Measurements from ENCODE around the gene TMUB1. TPM values are rescaled to one million over a fixed set of nuclear protein-coding genes. Genes with fewer than 3 reads are reported as not detected.
A peak's percentile ranks its signal among the peaks of the same experiment; 100 is the strongest.
"Not testable (repeated sequence)": the region's sequence is repeated elsewhere in the genome, so short reads cannot be mapped to it uniquely, and the experiment has no call there.

TMUB1 gene
- polyA plus RNA-seq, 4 donors, result 26.2 to 43.0 (median 27.9) TPM

GRCh38 chr7:151057506-151057988 lies 25.7 kb downstream of the TMUB1 start, which contains the start of gene CDK5:
Gene CDK5 (minus strand): TSS chr7:151057897. CDS start chr7:151057848, 49 bp downstream.
- DNase-seq (ENCODE audit: low read depth in 4 of 4, low spot score in 3 of 4), result no peak

- DNase-seq (ENCODE audit: low read depth in 4 of 4, low spot score in 3 of 4), result no peak
These were observed 26.4 kb downstream of the TMUB1 start for GRCh38 chr7:151056666-151057505.

GRCh38 chr7:151056283-151056665 lies 27.0 kb downstream of the TMUB1 start:
- DNase-seq (ENCODE audit: low read depth in 4 of 4, low spot score in 3 of 4), result no peak

GRCh38 chr7:151053751-151054150 lies 29.5 kb downstream of the TMUB1 start:
- DNase-seq (ENCODE audit: low read depth in 4 of 4, low spot score in 3 of 4), result no peak

- DNase-seq (ENCODE audit: low read depth in 4 of 4, low spot score in 3 of 4), result no peak
These were observed 30.2 kb downstream of the TMUB1 start for GRCh38 chr7:151053096-151053495.

GRCh38 chr7:151051108-151051507 lies 32.2 kb downstream of the TMUB1 start:
- peak in 2 of 4 donors; percentile 69 to 77 for DNase-seq (ENCODE audit: low read depth in 4 of 4, low spot score in 3 of 4)

- DNase-seq (ENCODE audit: low read depth in 4 of 4, low spot score in 3 of 4), result no peak
These were observed 34.3 kb downstream of the TMUB1 start for GRCh38 chr7:151048911-151049463.

GRCh38 chr7:151047976-151048815 lies 35.1 kb downstream of the TMUB1 start, which contains the start of gene ASIC3:
Gene ASIC3 (plus strand): TSS chr7:151048531. CDS start chr7:151048886, 355 bp downstream.
- DNase-seq (ENCODE audit: low read depth in 4 of 4, low spot score in 3 of 4), result no peak

GRCh38 chr7:151046603-151047573 lies 36.4 kb downstream of the TMUB1 start:
- no peak for DNase-seq (ENCODE audit: low read depth in 4 of 4, low spot score in 3 of 4)

GRCh38 chr7:151045967-151046366 lies 37.3 kb downstream of the TMUB1 start:
- DNase-seq (ENCODE audit: low read depth in 4 of 4, low spot score in 3 of 4), result no peak

- DNase-seq (ENCODE audit: low read depth in 4 of 4, low spot score in 3 of 4), result no peak
These were observed 38.0 kb downstream of the TMUB1 start for GRCh38 chr7:151045262-151045661.

- no peak for DNase-seq (ENCODE audit: low read depth in 4 of 4, low spot score in 3 of 4)
These were observed 39.3 kb downstream of the TMUB1 start for GRCh38 chr7:151043959-151044358.

GRCh38 chr7:151043449-151043848 lies 39.8 kb downstream of the TMUB1 start:
- not testable (repeated sequence) for DNase-seq (ENCODE audit: low read depth in 4 of 4, low spot score in 3 of 4)

GRCh38 chr7:151040616-151041375 lies 42.5 kb downstream of the TMUB1 start:
- DNase-seq (ENCODE audit: low read depth in 4 of 4, low spot score in 3 of 4), result no peak

- DNase-seq (ENCODE audit: low read depth in 4 of 4, low spot score in 3 of 4), result no peak
These were observed 43.3 kb downstream of the TMUB1 start for GRCh38 chr7:151039850-151040548.

GRCh38 chr7:151038951-151039849 lies 44.1 kb downstream of the TMUB1 start:
- no peak for DNase-seq (ENCODE audit: low read depth in 4 of 4, low spot score in 3 of 4)

- DNase-seq (ENCODE audit: low read depth in 4 of 4, low spot score in 3 of 4), result no peak
These were observed 47.4 kb downstream of the TMUB1 start for GRCh38 chr7:151035902-151036301.

All from right renal pelvis (tissue), 4 donors.